Urinary bladder (tissue), 4 donors: ENCODE results near the gene BCAR1. TPM values are rescaled to one million over a fixed set of nuclear protein-coding genes. Genes with fewer than 3 reads are reported as not detected.

Experiments used
- DNase-seq: peaks from one replicate; pipeline ENCODE4 v3.0.0-alpha.2; 2015; ENCODE audit errors: extremely low spot score
- H3K27ac ChIP-seq: one replicate; pipeline ENCODE4 v1.5.1; 2013; ENCODE audit warnings: low read depth, mild to moderate bottlenecking, moderate library complexity
- H3K36me3 ChIP-seq: one replicate; pipeline ENCODE4 v1.6.1; 2013; ENCODE audit warnings: mild to moderate bottlenecking, moderate library complexity; ENCODE audit not compliant: insufficient read depth
- H3K4me1 ChIP-seq: one replicate; pipeline ENCODE4 v1.6.1; 2013; ENCODE audit warnings: mild to moderate bottlenecking, moderate library complexity; ENCODE audit not compliant: insufficient read depth
- H3K4me3 ChIP-seq: one replicate; pipeline ENCODE4 v1.5.1; 2013; ENCODE audit warnings: low read depth, low read length
- WGBS: extraction: QIAGEN DNeasy Blood & Tissue Kit; methylation state at CpG from one replicate; pipeline ENCODE4 v1.1.7; 2013; 5-methylcytosine and 5-hydroxymethylcytosine counted together
- polyA plus RNA-seq: library from polyadenylated mRNA; stranded (reverse); fragments of 200-250 nt; gene quantifications from one replicate; pipeline ENCODE4 v1.2.3, GENCODE V29; 2013
- total RNA-seq: library from RNA; depleted of rRNA; stranded (reverse); fragments of >200 nt; gene quantifications from one replicate; pipeline ENCODE4 v1.2.3, GENCODE V29; 2014
- donor health status: healthy with polysubstance abuse.
- donor health status: healthy.

BCAR1 gene
- total and polyA plus RNA-seq, 2 donors: 24.0 to 40.4 TPM

DNA sequence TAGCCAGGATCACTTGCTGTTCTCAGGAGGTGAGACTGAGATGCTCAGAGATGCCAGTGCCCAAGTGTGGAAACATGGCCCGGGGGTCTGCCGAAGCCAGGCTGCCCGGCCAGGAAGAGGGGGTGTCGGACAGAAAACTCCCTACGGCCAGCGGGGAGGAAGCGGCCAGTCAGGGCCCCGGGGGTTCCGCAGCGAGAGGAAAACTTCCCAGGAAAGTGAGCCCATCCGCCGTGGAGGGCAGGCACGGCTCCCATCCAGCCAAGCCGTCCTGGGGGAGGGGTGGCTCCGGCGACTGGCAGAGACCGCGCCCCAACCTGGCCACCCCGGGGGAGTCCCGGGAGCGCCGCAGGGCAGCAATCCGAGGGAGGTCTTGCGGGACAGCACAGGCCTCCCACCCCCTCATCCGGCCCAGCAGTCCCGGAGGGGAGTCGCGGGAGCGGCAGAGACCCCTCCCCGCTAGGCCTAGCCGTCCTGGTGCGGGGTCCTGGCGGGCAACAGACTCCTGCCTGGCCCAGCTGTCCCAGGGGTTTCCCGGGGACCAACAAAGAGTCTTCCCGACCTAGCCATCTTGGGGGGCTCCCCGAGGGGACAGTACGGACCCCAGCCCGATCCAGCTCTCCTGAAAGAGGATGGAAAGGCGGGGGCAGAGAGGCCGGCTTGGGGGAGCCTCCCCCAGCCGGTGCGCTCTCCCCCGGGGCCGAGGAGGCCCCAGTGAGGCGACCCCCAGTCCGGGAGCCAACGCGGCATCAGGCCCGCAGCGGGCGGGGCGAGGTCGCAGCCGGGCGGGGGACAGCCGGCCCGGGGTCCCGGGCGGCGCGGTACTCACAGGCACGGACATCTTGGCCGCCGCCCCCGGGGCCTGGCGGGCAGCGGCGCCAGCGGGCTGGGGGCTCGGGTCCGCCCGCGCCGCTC, 13.8 kb upstream of the BCAR1 start:
- peaks cover 2% of the 10 kb centered on the region for H3K4me1 ChIP-seq
- peak overlapping the region; percentile 95 for H3K4me3 ChIP-seq
- H3K27ac ChIP-seq: peak overlapping the region; percentile 55
- DNase-seq: no peak
- no peaks in the 10 kb centered on the region for H3K36me3 ChIP-seq
- WGBS: under 1% methylated on average over 74 of the region's 74 CpGs

DNA sequence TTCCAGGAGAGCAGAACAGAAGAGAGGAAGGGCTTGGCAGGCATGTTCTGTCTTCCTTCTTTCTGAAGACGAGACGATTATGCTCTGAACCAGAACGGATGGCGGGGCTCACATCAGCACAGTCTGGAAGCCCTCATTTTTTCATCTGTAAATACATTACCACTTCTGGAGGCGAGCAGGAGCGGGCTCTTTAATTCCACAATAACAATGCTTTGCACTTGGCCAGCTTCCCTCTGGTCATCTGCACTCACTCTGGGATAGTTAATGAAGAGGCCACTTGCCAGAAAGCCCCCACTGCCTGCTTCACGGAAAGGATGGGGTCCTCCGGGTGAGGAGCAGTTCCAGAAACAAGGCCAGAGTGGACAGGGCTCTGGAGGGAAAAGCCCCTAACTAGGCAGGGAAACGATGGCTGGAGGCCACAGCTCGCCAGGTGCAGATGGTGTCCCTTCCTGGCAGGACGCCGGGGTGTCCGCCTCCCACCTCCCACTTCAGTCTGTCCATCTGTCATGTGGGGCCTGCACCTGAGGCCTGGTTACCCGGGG, 13.1 kb upstream of the BCAR1 start:
- Histone ChIP-seq H3K4me1 (peaks cover 2% of the 10 kb centered on the region), H3K36me3 (no peaks in the 10 kb centered on the region), H3K4me3 (peak overlapping the region; percentile 95), H3K27ac (peak overlapping the region; percentile 14)
- DNase-seq: no peak
- 13% methylated on average over 14 of the region's 14 CpGs for WGBS

DNA sequence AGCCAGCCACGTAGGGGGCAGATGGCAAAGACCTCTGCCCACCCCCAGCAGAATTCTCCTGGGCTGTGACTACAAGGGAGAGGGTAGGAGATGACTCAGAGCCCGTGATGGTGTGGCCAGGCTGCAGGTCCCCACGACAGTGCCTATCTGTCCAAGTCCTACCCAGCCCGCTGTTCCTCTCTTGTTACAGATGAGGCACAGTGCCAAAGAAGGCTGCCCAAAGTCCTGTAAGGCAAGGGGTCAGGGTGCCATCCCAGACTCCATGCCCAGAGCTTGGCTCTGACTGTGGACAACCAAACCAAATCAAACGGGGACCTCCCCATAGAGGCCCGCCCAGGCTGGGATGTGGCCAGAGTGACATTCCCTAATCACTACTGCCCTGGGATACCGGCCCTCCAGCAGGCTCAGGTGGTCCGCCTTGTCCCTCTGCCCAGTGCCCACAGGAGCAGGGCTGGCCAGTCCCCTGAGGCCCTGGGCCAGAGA, 12.6 kb upstream of the BCAR1 start:
- 21% methylated on average over 8 of the region's 8 CpGs for WGBS
- no peaks in the 10 kb centered on the region for H3K36me3 ChIP-seq
- peak overlapping the region; percentile 2 for H3K4me3 ChIP-seq
- H3K27ac ChIP-seq: peak overlapping the region; percentile 14
- H3K4me1 ChIP-seq: peaks cover 2% of the 10 kb centered on the region
- DNase-seq: no peak

DNA sequence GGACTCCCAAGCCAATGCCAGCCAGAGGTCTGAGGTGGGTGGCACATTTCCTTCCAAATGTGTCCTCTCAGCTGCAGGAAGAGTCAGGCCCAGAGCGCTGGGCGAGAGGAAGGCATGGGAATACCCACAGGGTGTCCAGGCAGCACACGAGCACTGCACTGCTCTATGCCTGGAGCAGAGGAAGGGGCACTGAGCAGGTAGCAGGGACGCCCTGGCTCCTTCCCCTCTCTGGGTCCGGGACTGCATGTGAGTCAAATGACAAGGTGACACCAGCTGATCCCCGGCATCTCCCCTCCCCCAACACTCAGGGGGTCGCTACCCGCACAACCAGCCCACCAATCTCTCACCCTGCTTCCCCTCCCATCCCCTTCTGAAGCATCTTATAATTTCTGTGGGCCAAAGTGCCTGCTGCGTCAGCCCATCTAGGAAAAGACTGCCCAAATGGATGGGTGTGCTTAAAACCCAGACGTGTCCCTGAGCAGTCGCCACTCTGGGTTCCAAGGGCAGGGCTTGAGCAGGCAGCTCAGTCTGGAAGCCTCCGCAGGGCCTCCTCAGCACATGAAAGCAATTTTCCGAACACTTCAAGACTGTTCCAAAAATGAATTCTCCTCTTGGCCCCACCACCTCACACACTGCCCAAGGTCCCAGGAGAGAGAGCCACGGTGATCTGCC, 12.0 kb upstream of the BCAR1 start:
- 53% methylated on average over 14 of the region's 14 CpGs for WGBS
- Histone ChIP-seq H3K27ac (no peak overlapping the region), H3K4me3 (no peak overlapping the region), H3K36me3 (no peaks in the 10 kb centered on the region), H3K4me1 (peaks cover 2% of the 10 kb centered on the region)
- DNase-seq: no peak

DNA sequence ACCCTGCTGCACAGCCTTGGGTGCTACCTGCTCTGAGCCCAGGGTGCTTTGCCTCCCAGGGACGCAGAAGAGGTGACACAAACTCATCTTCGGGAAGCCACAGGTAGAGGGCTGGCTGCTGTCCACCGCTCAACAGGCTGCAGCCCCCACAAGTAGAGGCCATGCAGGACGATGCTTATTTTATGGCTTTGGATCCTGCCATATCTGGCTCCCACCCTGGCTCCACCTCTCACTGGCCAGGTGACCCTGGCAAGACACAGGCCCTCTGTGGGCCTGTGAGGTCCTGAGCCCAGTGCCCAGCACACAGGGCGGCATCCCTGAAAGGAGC, 11.3 kb upstream of the BCAR1 start:
- Histone ChIP-seq H3K4me3 (no peak overlapping the region), H3K27ac (no peak overlapping the region)
- WGBS: 75% methylated on average over 5 of the region's 5 CpGs

DNA sequence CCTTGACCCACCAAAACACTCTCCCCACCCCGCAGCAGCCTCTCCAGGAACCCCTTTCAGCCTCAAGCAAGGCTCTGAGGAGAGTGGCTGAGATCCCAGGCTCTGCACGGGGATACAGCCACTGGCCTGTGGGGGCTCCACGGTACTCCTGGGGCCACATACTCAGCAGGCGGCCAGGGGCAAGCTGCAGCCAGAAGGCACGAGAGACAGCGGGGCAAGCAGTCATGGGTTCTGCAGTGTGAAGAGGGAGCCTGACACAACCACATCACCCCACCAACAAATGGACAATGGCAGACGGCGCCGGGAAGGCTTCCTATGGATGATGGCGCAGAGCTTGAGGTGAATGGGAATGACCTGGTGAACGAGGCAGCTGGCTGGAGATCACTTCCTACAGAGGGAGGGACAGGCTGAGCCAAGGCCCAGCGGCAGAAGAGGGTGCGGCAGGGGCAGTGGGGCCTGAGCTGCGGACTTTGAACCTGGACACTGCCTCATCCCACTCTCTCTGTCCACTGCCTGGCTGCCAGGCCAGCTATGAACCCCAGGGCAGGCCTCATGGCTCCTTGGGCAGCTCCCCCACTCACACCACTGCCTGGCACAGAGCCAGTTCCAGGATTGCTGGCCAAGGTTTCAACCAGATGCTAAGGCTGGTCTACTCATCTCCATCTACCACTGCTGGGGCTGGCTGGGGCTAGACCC, 10.8 kb upstream of the BCAR1 start:
- Histone ChIP-seq H3K36me3 (no peaks in the 10 kb centered on the region), H3K4me3 (no peak overlapping the region), H3K27ac (no peak overlapping the region), H3K4me1 (peaks cover 2% of the 10 kb centered on the region)
- WGBS: 71% methylated on average over 14 of the region's 14 CpGs
- DNase-seq: no peak

More for the DNA sequence above, 11.3 kb upstream of the BCAR1 start:
- peaks cover 2% of the 10 kb centered on the region for H3K4me1 ChIP-seq
- H3K36me3 ChIP-seq: no peaks in the 10 kb centered on the region
- DNase-seq: no peak

DNA sequence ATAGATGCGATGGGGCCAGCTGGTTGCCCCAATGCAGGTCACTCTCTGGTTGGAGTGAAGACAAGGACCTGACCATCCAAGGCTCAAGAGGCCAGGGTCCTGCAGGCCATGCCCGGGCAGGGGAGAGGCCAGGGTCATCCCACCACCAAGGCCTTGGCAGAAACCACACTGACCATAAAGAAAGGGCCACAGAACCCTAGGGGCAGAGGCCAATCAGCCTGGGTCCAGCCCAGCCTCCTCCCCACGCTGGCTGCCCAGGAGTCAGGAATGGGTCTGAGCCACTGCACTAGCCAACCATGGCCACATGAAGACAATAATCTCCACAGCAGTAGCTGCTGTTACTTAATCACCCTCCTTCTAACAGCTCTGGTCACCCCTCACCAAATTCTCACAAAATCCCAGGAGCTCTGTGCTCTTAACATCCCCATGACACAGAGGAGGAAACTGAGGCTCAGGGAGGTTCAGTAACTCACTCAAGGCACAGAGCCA, 10.2 kb upstream of the BCAR1 start:
- no peak for DNase-seq
- WGBS: 93% methylated on average over 3 of the region's 3 CpGs
- peaks cover 2% of the 10 kb centered on the region for H3K4me1 ChIP-seq
- no peaks in the 10 kb centered on the region for H3K36me3 ChIP-seq
- no peak overlapping the region for H3K4me3 ChIP-seq
- H3K27ac ChIP-seq: no peak overlapping the region

DNA sequence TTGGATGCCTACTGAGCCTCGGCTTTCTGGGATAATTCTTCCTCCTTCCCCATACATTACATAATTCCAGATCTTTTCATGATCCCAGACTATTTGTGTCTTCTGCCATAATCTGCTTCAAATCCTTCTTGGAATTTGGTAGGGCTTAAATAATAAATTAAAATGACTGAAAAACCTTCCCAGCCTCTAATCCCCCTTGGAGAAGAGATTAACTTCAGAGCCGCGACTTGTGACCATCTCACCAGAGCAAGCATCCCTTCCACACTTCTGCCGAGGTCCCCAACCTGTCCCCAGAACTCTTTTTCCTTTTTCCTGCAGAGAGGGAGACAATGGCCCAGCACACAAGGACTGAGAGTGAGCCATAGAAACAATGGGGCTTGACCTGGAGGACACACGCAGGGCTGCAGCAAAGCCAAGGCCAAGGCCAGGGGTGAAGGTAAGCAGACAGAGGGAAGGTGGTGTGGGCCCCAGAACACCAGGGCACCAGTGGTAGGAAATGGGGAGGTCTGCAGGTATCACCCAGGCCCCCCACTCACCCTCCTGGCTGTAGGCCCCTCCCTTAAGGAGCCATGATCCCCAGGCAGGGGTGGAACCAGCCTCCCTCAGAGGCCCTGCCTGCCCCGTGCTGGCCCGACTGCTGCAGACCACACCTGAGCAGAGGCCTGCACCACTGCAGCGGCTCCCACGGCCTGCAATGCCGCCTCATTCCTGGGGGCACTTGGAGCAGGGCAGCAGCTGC, 9.6 kb upstream of the BCAR1 start:
- DNase-seq: no peak
- H3K27ac ChIP-seq: no peak overlapping the region
- no peak overlapping the region for H3K4me3 ChIP-seq
- 57% methylated on average over 10 of the region's 10 CpGs for WGBS
- peaks cover 2% of the 10 kb centered on the region for H3K4me1 ChIP-seq
- no peaks in the 10 kb centered on the region for H3K36me3 ChIP-seq

DNA sequence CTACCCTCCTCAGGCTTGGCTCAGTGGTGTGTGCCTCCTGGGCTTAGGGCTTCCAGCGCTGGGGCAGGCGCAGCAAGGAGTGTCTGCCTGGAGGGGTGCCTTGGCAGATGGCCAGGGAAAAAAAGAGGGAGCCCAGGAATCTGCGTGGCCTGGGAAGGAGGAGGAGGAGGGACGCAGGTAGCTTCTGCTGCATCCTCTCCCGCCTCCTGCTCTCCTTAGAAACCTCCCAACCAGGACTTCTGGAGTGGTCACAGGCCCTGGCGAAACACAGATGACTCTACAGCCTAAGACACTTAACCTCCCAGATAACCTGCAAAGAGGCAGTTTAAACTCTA, 7.3 kb upstream of the BCAR1 start:
- Histone ChIP-seq H3K36me3 (no peaks in the 10 kb centered on the region), H3K4me1 (peaks cover under 1% of the 10 kb centered on the region), H3K4me3 (no peak overlapping the region), H3K27ac (no peak overlapping the region)
- 64% methylated on average over 6 of the region's 6 CpGs for WGBS
- no peak for DNase-seq

DNA sequence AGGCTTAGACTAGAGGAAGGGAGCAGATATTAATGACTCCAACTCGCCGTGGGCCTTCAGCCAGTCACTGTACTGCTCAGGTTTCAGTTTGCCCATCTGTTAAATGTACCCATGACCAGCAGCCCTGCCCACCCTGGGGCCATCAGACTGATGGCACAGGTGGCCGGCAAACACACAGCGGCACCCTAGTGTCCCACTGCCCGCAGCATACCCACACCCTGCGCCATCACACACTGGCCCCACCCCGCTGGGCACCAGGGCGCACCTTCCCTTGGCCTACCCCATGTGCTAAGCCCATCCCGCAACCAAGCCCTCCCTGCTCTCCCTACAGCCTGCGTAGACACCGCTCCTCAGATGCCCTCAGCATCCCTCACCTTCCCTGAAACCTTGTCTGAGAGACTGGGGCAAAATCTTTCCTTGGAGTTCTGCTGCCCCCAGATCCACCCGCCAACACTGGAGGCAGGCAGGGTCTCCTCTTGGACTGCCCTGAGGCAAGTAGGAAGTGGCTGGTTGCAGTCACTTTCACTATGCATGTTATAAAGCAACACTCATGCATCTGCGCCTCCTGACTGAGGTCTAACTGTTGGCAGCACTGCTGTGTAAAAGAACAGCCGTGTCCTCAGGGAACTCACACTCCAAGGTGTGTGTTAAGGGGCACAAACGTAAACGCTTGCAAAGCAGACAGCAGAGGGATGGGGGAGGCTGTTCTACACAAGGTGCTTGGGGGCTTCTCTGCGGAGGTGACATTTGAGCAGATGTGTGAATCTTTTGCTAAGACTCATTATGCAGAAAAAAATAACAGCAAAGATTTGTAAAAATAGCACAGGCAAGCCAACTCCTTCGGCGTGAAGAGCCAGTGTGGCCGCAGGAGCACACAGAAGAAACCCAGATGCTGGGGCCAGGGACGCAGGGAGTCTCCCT, 6.7 kb upstream of the BCAR1 start:
- Histone ChIP-seq H3K36me3 (no peaks in the 10 kb centered on the region), H3K4me1 (no peaks in the 10 kb centered on the region), H3K27ac (no peak overlapping the region), H3K4me3 (no peak overlapping the region)
- WGBS: 78% methylated on average over 21 of the region's 21 CpGs
- DNase-seq: no peak

- DNase-seq: no peak
- 35% methylated on average over 14 of the region's 14 CpGs for WGBS
- no peaks in the 10 kb centered on the region for H3K4me1 ChIP-seq
- no peaks in the 10 kb centered on the region for H3K36me3 ChIP-seq
- no peak overlapping the region for H3K27ac ChIP-seq
- H3K4me3 ChIP-seq: no peak overlapping the region
Measured at GRCh38 chr16:75256696-75257343, 5.4 kb upstream of the BCAR1 start.

GRCh38 chr16:75256059-75256571, 4.7 kb upstream of the BCAR1 start:
- WGBS: 61% methylated on average over 12 of the region's 12 CpGs
- no peak overlapping the region for H3K4me3 ChIP-seq
- DNase-seq: no peak
- no peaks in the 10 kb centered on the region for H3K36me3 ChIP-seq
- no peaks in the 10 kb centered on the region for H3K4me1 ChIP-seq
- H3K27ac ChIP-seq: no peak overlapping the region
